Panc1 (cell line): ENCODE data around the gene NFKBIB. TPM values are rescaled to one million over a fixed set of nuclear protein-coding genes. Genes with fewer than 3 reads are reported as not detected.

ENCODE experiments used
- ATAC-seq: fragments of 200-7000 bp; cut with Tn5 transposase; 2 replicates; pipeline ENCODE4 v1.9.1; 2020; ENCODE audit warnings: mild to moderate bottlenecking, moderate library complexity
- BruUV-seq: library from RNA; stranded (reverse); fragments of 400-500 nt; replicated peaks from 2 replicates; lab custom pipeline; 2021; lab: Mats Ljungman, UMichigan
- CTCF ChIA-PET: fragments of 300-600 bp; sonication (Branson Sonifier 250); formaldehyde crosslinking; loops from one replicate; lab custom pipeline; 2022; ENCODE audit warnings: antibody characterized with exemption; lab: Charles Lee
- POLR2A ChIA-PET: fragments of 300-600 bp; sonication (Branson Sonifier 250); formaldehyde crosslinking; loops from one replicate; lab custom pipeline; 2022; ENCODE audit warnings: antibody characterized with exemption; lab: Charles Lee
- DNase-seq: peaks from one replicate; pipeline ENCODE4 v3.0.0-alpha.2; 2010; ENCODE audit warnings: low read depth, low spot score
- H3K27ac ChIP-seq: 2 replicates; pipeline ENCODE4 v1.5.1; 2011; ENCODE audit warnings: mild to moderate bottlenecking, low read length, inconsistent platforms
- H3K27me3 ChIP-seq: fragments of 200-500 bp; sonication (Bioruptor generic); 2 replicates; pipeline ENCODE4 v1.6.0; 2014; ENCODE audit warnings: low read length, inconsistent platforms; ENCODE audit not compliant: control insufficient read depth, insufficient read depth
- H3K36me3 ChIP-seq: fragments of 200-500 bp; sonication (Bioruptor generic); 2 replicates; pipeline ENCODE4 v1.5.1; 2014; ENCODE audit warnings: inconsistent platforms, mild to moderate bottlenecking, low read length, moderate library complexity; ENCODE audit not compliant: control insufficient read depth, insufficient read depth
- H3K4me1 ChIP-seq: 2 replicates; pipeline ENCODE4 v1.5.1; 2011; ENCODE audit warnings: inconsistent platforms, mild to moderate bottlenecking, low read length, moderate library complexity; ENCODE audit not compliant: control insufficient read depth, insufficient read depth
- H3K4me3 ChIP-seq, 2 experiments: 2 replicates each; pipeline ENCODE4 v1.5.1; 2011 to 2012; ENCODE audit warnings: low read depth in 2 of 2, low read length in 2 of 2, mild to moderate bottlenecking in 2 of 2, inconsistent platforms in 1 of 2, moderate library complexity in 1 of 2
- H3K9me3 ChIP-seq: fragments of 200-500 bp; sonication (Bioruptor generic); 2 replicates; pipeline ENCODE4 v1.5.1; 2014; ENCODE audit warnings: low read depth, mild to moderate bottlenecking, inconsistent platforms, low read length, moderate library complexity; ENCODE audit not compliant: control insufficient read depth, insufficient read depth
- POLR2AphosphoS5 ChIP-seq: IDR thresholded peaks from 2 replicates; pipeline ENCODE4 v1.6.1; 2012; ENCODE audit warnings: mild to moderate bottlenecking, low read depth, low read length, moderate library complexity
- SIN3A ChIP-seq: IDR thresholded peaks from 2 replicates; pipeline ENCODE4 v1.6.1; 2012; ENCODE audit warnings: low read depth, mild to moderate bottlenecking, low read length, moderate library complexity, borderline replicate concordance; ENCODE audit not compliant: insufficient read depth
- TCF7L2 ChIP-seq: IDR thresholded peaks from 2 replicates; pipeline ENCODE4 v1.6.1; 2011; ENCODE audit warnings: mild to moderate bottlenecking, low read depth, low read length, inconsistent platforms
- in situ Hi-C: cut with HindIII; loops from 2 replicates; pipeline ENCODE4 v1.10.0; 2016; ENCODE audit warnings: low sequenced_read_pairs, low pct_unique_long_range_greater_than_20kb
- intact Hi-C: fragments of 100-400 bp; cut with micrococcal nuclease; formaldehyde crosslinking; loops from one replicate; pipeline ENCODE4 v1.10.0; 2022; ENCODE audit not compliant: unreplicated experiment
- total RNA-seq: library from RNA; stranded (reverse); gene quantifications from one replicate; pipeline ENCODE4 v1.2.1, GENCODE V29; 2021; ENCODE audit not compliant: unreplicated experiment
- TF ChIP-seq, protein P1 (sequence below), 2 experiments: IDR thresholded peaks; 2 replicates each; pipeline ENCODE4 v1.6.1; 2011 to 2012; ENCODE audit warnings: low read depth in 2 of 2, control low read depth in 1 of 2, low read length in 1 of 2, mild to moderate bottlenecking in 1 of 2, moderate library complexity in 1 of 2; ENCODE audit not compliant: insufficient read depth in 1 of 2
- TF ChIP-seq, protein P2 (sequence below): fragments of 450-650 bp; IDR thresholded peaks from 2 replicates; pipeline ENCODE4 v1.5.1; 2017; ENCODE audit warnings: mild to moderate bottlenecking

NFKBIB gene
- total RNA-seq, 1 experiment from 2014 or later = 185 TPM

DNA sequence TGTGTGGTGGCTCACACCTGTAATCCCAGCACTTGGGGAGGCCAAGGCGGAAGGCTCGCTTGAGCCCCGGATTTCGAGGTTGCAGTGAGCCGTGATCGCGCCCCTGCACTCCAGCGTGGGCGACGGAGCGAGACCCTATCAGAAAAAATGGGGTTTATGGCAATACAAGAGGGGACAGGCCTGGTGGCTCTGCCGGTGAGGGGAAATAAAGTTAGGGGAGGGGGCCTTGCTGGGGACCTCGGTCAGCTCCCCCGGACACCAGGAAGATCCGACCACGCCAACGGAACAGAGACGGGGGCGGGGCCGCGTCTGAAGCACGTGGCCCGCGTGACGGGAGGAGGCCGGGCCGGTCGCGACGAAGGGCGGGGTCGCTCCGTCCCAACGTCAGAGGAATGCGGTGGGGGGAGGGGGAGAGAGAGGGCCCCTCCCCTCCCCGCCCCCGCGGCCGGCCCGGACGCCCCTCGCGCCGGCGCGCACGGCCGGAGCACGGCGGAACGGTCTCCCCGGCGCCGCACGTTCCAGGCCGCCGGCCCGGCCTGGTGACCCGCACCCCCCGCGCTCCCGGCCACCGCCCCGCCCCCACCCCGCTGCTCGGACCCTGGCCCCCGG is 48.0 kb upstream of the NFKBIB start:
- Histone ChIP-seq H3K4me1 (peaks cover 38% of the 10 kb centered on the region), H3K9me3 (no peaks in the 10 kb centered on the region), H3K27me3 (no peaks in the 10 kb centered on the region), H3K27ac (peak overlapping the region; percentile 99), H3K36me3 (peaks cover 16% of the 10 kb centered on the region), H3K4me3 (peak overlapping the region; percentile 61 to 82)
- intact Hi-C loops = loop anchor here (5.0 to 10.0 kb wide), 2 partner anchors 46 to 347 kb away; partner anchors contain the start of genes NFKBIB and SIRT2
- in situ Hi-C loops = no loop called here
- ChIA-PET CTCF (interaction anchor here (0.6 to 1.7 kb wide), 4 partner anchors 36 to 89 kb away, joined by 3 to 7 read pairs (median 3); partner anchors contain the start of genes MRPS12 and SARS2), POLR2A (interaction anchor here (0.6 to 1.9 kb wide), 8 partner anchors 9 to 188 kb away, joined by 3 to 8 read pairs (median 4); partner anchors contain the start of genes ECH1, FBXO17, NFKBIB and SIRT2)
- DNase-seq = peak; percentile 94
- TF ChIP-seq, protein P1, sequence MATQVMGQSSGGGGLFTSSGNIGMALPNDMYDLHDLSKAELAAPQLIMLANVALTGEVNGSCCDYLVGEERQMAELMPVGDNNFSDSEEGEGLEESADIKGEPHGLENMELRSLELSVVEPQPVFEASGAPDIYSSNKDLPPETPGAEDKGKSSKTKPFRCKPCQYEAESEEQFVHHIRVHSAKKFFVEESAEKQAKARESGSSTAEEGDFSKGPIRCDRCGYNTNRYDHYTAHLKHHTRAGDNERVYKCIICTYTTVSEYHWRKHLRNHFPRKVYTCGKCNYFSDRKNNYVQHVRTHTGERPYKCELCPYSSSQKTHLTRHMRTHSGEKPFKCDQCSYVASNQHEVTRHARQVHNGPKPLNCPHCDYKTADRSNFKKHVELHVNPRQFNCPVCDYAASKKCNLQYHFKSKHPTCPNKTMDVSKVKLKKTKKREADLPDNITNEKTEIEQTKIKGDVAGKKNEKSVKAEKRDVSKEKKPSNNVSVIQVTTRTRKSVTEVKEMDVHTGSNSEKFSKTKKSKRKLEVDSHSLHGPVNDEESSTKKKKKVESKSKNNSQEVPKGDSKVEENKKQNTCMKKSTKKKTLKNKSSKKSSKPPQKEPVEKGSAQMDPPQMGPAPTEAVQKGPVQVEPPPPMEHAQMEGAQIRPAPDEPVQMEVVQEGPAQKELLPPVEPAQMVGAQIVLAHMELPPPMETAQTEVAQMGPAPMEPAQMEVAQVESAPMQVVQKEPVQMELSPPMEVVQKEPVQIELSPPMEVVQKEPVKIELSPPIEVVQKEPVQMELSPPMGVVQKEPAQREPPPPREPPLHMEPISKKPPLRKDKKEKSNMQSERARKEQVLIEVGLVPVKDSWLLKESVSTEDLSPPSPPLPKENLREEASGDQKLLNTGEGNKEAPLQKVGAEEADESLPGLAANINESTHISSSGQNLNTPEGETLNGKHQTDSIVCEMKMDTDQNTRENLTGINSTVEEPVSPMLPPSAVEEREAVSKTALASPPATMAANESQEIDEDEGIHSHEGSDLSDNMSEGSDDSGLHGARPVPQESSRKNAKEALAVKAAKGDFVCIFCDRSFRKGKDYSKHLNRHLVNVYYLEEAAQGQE (IDR thresholded peaks at IDR 0.05; ENCODE audit: insufficient read depth in 1 of 2, low read depth in 2 of 2, low read length in 1 of 2) = no peak
- TF ChIP-seq, protein P2, sequence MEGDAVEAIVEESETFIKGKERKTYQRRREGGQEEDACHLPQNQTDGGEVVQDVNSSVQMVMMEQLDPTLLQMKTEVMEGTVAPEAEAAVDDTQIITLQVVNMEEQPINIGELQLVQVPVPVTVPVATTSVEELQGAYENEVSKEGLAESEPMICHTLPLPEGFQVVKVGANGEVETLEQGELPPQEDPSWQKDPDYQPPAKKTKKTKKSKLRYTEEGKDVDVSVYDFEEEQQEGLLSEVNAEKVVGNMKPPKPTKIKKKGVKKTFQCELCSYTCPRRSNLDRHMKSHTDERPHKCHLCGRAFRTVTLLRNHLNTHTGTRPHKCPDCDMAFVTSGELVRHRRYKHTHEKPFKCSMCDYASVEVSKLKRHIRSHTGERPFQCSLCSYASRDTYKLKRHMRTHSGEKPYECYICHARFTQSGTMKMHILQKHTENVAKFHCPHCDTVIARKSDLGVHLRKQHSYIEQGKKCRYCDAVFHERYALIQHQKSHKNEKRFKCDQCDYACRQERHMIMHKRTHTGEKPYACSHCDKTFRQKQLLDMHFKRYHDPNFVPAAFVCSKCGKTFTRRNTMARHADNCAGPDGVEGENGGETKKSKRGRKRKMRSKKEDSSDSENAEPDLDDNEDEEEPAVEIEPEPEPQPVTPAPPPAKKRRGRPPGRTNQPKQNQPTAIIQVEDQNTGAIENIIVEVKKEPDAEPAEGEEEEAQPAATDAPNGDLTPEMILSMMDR = no peak
- no peak for TF ChIP-seq SIN3A
- TF ChIP-seq TCF7L2 = no peak
- no peak for TF ChIP-seq POLR2AphosphoS5
- ATAC-seq = peak; percentile 47
- no TSS peak for BruUV-seq

DNA sequence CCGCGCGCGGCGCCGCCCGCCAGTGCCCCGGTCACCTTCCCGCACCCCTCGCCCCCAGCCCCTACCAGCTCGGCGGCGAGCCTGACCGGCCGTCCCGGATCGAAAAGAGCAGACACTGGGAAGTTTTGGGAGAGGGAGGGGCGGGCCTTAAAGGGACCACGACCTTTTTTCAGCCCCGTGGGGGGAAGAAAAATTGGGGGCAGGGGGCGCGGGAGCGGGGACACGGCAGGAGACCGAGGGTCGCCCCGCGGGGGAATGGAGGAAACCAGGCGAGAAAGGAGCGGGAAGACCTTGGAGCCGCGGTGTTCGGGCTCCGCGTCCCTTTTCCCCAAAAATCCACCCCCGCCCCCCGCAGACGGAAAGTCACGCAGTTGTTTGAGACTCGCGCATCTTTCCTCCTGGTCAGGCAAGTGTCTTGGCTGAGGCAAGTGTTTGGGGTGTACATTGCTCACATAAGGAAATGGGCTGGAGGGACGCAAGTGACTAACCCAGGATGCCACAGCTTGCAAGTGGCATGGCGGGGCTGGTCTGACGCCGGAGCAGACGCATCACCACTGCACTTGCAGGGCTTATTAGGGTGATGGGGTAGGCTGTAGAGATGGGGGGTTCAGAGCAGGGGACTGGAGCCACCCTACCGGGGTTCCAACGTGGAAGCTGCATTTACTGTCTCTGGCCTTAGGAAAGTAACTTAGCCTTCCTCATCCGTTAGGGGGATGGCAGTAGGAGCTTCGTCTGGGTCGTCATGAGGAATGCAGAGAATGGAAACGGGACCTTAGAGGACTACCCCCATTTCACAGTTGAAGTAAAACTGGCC is 47.3 kb upstream of the NFKBIB start:
- intact Hi-C loops = loop anchor here (5.0 to 10.0 kb wide), 2 partner anchors 45 to 348 kb away; partner anchors contain the start of genes NFKBIB and SIRT2

More for the DNA sequence above, 47.3 kb upstream of the NFKBIB start:
- ChIA-PET CTCF (interaction anchor here (0.5 to 1.8 kb wide), 5 partner anchors 13 to 546 kb away, joined by 3 to 7 read pairs (median 7); partner anchors contain the start of genes MRPS12 and SARS2), POLR2A (interaction anchor here (0.6 to 1.9 kb wide), 5 partner anchors 11 to 215 kb away, joined by 3 to 8 read pairs (median 3); partner anchors contain the start of genes ECH1, NFKBIB and SIRT2)
- DNase-seq (no peak), ATAC-seq (peak; percentile 5)
- no peak for TF ChIP-seq SIN3A
- TF ChIP-seq, protein P1 (IDR thresholded peaks at IDR 0.05; ENCODE audit: insufficient read depth in 1 of 2, low read depth in 2 of 2, low read length in 1 of 2) = no peak
- TF ChIP-seq POLR2AphosphoS5 = no peak
- Histone ChIP-seq H3K4me1 (peaks cover 31% of the 10 kb centered on the region), H3K36me3 (peaks cover 9% of the 10 kb centered on the region), H3K4me3 (peak overlapping the region; percentile 61 to 82), H3K27me3 (no peaks in the 10 kb centered on the region), H3K9me3 (no peaks in the 10 kb centered on the region), H3K27ac (peak overlapping the region; percentile 99)
- no TSS peak for BruUV-seq
- in situ Hi-C loops = no loop called here
